Right renal cortex interstitium (tissue), 3 donors: ENCODE results near the gene MYO15B. TPM values are rescaled to one million over a fixed set of nuclear protein-coding genes. Genes with fewer than 3 reads are reported as not detected.

Experiments used
- DNase-seq, 3 donors: peaks; one replicate each; pipeline ENCODE4 v3.0.0-alpha.2; 2013; ENCODE audit warnings: low read depth in 3 of 3, low spot score in 2 of 3
- polyA plus RNA-seq, 3 donors: library from polyadenylated mRNA; unstranded; fragments of 120-200 nt; gene quantifications; one replicate each; pipeline ENCODE4 v1.2.1, GENCODE V29; 2013; ENCODE audit not compliant: insufficient read length in 3 of 3

Gene MYO15B
- polyA plus RNA-seq, 3 donors, result 78.7 to 127 (median 88.6) TPM

DNA sequence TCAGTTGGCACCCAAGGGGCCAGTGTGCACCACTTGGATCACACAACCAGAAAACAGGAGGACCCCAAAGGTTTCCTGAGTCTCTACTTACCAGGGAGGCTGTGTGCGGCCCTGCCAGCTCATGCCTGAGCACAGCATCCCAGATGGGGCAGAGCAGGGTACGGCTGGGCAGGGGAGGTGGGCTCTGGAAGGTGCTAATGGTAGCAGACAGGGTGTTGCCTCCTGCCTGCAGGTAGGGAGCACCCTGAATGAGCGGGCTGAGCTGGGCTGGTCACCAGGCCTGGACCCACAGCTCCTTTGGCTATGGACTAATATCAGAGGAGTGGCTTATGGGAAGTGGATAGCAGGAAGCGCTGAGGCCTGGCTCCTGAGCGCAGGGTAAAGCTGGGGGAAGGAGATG lies 64.7 kb downstream of the MYO15B start:
- DNase-seq, result no peak

GRCh38 chr17:75652934-75653549 lies 65.4 kb downstream of the MYO15B start:
- no peak for DNase-seq

DNA sequence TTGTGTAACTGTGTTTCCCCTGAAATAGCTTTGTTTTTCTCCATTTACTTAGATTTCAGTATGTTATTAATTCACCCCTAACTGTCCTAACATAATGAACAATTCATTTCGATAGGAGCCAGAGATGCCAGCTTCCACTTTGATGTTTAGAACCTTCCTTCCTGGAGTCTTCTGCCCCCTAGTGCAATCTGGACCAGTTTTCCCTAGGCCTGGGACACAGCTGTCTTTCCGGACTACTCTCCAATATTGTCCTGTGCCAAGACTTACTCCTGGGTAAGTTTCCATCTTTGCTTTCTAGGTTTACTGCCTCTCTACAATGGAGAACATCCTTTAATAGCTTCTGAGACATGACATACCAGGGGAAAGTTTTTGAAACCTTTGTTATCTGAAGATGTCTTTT lies 66.6 kb downstream of the MYO15B start:
- no peak for DNase-seq

- no peak for DNase-seq
Measured at GRCh38 chr17:75658237-75658636, 70.6 kb downstream of the MYO15B start.

- no peak for DNase-seq
Measured at GRCh38 chr17:75661531-75661930, 73.9 kb downstream of the MYO15B start.

DNA sequence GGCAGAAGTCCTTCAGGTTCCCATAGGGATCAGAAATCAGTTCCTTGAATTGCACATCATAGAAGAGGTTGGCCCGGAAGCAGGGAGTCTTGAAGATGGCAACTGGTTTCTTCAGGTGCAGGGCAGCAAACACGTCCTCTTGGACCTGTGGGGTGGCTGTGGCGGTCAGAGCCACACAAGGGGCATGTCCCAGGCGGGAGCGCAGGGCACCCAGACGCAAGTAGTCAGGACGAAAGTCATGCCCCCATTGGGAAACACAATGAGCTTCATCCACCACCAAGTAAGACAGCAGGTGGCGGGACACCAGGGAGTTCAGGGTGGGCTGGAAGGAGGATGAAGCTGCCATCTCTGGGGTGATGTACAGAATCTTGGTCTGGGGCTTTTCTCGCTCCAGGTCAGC lies 74.9 kb downstream of the MYO15B start:
- no peak for DNase-seq

DNA sequence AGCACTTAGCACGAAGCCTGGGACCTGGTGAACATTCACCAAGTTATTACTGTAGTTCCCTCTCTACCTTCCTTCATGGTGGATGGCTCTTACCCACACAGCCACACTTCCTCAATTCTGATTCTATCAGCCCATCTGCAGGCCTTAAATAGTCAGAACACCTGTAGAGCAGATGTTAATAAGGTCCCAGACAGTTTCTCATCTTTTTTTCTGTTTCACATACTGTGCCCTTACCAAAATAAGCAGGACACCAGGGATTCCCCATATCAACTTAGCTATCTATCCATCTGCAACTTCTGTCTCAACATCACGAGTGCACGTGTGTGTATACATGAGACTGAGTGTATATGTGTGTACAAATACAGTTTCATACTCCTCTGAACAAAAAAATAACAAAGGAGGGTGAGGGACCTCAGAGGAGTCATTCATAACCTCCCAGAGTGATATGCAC lies 76.5 kb downstream of the MYO15B start:
- no peak for DNase-seq

DNA sequence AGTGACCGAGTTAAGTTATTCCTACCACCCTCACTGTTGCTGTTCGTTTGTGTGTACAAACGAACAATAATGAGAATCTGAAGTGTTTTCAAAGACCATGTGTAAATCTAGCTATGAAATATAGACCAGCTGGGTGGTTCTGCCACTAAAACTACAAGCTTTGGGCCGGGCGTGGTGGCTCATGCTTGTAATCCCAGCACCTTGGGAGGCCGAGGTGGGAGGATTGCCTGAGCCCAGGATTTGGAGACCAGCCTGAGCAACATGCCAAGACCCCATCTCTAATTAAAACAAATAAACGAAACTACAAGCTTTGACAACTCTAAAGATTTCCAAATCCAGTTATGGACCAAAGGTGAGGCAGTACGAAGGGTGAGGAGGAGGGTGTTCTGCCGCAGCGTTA lies 78.4 kb downstream of the MYO15B start:
- DNase-seq, result no peak

GRCh38 chr17:75666959-75667790 lies 79.6 kb downstream of the MYO15B start, which contains the start of the genes RECQL5 and SAP30BP:
Gene RECQL5 (minus strand): TSS chr17:75667154. CDS start chr17:75666557, 597 bp downstream.
Gene SAP30BP (plus strand): TSS chr17:75667338. CDS start chr17:75667373, 35 bp downstream.
- peak; percentile 97 to 98 (median 97) for DNase-seq

GRCh38 chr17:75667825-75668224 lies 80.2 kb downstream of the MYO15B start:
- DNase-seq, result no peak

- DNase-seq, result no peak
Measured at GRCh38 chr17:75668489-75668888, 80.9 kb downstream of the MYO15B start.

DNA sequence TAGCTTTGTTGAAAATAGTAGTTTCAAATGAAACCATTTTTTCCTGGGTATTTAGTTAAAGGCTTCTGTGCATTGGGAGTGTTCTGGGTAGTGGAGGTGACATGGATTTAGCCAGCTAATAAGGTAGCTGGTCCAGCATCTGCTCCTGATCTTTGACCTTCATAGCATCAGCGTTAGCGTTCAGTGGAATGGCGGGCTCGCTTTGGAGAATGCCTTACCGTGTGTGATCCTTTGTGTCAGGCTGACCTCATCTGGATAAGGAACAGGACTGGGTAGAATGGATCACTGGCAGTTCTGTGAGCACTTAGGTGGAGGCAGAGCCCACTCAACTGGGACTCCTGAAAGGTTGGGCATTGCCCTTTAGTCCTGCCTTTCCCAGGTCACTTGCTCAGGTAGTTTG lies 83.3 kb downstream of the MYO15B start:
- no peak for DNase-seq

DNA sequence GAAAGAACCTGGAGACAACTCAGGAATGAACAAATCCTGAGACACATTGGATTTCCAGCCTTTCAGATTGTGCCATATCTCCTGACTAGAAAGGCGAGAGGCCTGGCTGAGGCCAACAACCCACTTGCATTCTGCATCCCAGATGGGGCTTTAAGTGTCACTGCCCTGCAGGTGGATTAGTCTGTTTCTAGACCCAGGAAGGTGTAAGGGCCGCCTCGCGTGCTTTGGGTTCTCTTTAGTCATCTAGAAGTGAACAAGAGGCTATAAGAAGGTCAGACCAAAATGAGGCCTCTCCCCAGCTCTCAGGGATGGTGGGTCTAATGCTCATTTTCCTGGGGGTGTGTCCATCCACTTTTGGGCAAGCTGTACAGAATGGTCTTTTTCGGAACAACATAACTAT lies 84.4 kb downstream of the MYO15B start:
- no peak for DNase-seq

DNA sequence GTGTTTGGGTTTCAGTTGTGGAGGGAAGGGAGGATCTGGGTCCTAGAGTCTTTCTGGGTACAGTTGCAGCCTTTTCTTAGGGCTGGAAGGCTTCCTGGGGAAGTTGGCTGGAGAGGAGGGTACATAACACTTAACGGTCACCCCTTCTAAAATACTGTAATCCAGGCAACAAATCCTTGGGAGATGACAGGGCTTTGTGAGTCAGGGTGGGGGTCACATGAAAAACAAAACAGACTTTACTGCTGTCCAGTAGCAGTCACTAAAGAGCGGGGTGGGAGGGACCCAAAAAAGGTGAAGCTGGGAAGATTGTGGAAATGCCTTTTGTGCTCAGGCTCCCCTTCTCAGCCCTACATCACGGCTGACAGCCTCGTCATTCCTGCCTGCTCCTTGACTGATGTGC lies 85.9 kb downstream of the MYO15B start:
- DNase-seq, result no peak

Other genes starting within 250 kb of the MYO15B start
- 100 to 1,000 TPM; 102 to 107 (median 106) TPM for gene GRB2, start 182.1 kb upstream of the MYO15B start, polyA plus RNA-seq
- gene TMEM94, start 131.2 kb upstream of the MYO15B start, polyA plus RNA-seq, result 10 to 100 TPM; 79.0 to 91.0 (median 80.9) TPM
- gene CASKIN2, start 72.3 kb upstream of the MYO15B start, polyA plus RNA-seq, result 10 to 100 TPM; 27.2 to 31.2 (median 29.0) TPM
- gene TSEN54, start 71.3 kb upstream of the MYO15B start, polyA plus RNA-seq, result 10 to 100 TPM; 36.2 to 43.6 (median 43.2) TPM
- 10 to 100 TPM; 35.4 to 50.0 (median 40.0) TPM for gene LLGL2, start 62.1 kb upstream of the MYO15B start, polyA plus RNA-seq
- 1 to 10 TPM; 3.7 to 5.4 (median 4.3) TPM for gene SMIM5, start 45.6 kb downstream of the MYO15B start, polyA plus RNA-seq
- gene RECQL5, start 79.4 kb downstream of the MYO15B start, polyA plus RNA-seq, result 10 to 100 TPM; 29.3 to 33.5 (median 32.7) TPM
- 100 to 1,000 TPM in 1 of 3 donors, 10 to 100 TPM in 2; 93.0 to 105 (median 93.7) TPM for gene SAP30BP, start 79.5 kb downstream of the MYO15B start, polyA plus RNA-seq
- gene ITGB4, start 133.7 kb downstream of the MYO15B start, polyA plus RNA-seq, result 10 to 100 TPM in 1 of 3 donors, 1 to 10 TPM in 2; 7.8 to 10.8 (median 9.1) TPM
- 10 to 100 TPM; 20.9 to 24.0 (median 21.5) TPM for gene GALK1, start 177.4 kb downstream of the MYO15B start, polyA plus RNA-seq
- gene UNK, start 197.0 kb downstream of the MYO15B start, polyA plus RNA-seq, result 10 to 100 TPM; 28.5 to 32.3 (median 32.0) TPM